Central memory CD8-positive, alpha-beta T cell (primary cell): ENCODE measurements around the gene ATP8B3.

Source experiments
- ATAC-seq: fragments of 150-1000 bp; cut with Tn5 transposase; replicated peaks from 2 replicates; pipeline ENCODE4 v1.10.0; 2022; ENCODE audit warnings: mild to moderate bottlenecking, moderate FRiP score, moderate number of reproducible peaks; ENCODE audit not compliant: poor library complexity, severe bottlenecking; ENCODE audit errors: extremely low read depth
- DNase-seq, 2 donors: peaks; one replicate each; pipeline ENCODE4 v3.0.0; 2021; ENCODE audit warnings: low spot score in 2 of 2
- H3K27ac Mint-ChIP-seq: one replicate; pipeline ENCODE4 v1.8.0; 2022; ENCODE audit warnings: low read depth, mild to moderate bottlenecking, moderate library complexity, mixed read lengths
- H3K27me3 Mint-ChIP-seq: one replicate; pipeline ENCODE4 v1.8.0; 2022; ENCODE audit warnings: mixed read lengths
- H3K36me3 Mint-ChIP-seq: one replicate; pipeline ENCODE4 v1.8.0; 2022; ENCODE audit warnings: mild to moderate bottlenecking, moderate library complexity, mixed read lengths; ENCODE audit not compliant: insufficient read depth
- H3K4me1 Mint-ChIP-seq: one replicate; pipeline ENCODE4 v1.8.0; 2022; ENCODE audit warnings: mixed read lengths
- H3K4me3 Mint-ChIP-seq: one replicate; pipeline ENCODE4 v1.8.0; 2022; ENCODE audit warnings: mild to moderate bottlenecking, moderate library complexity, mixed read lengths
- H3K9me3 Mint-ChIP-seq: one replicate; pipeline ENCODE4 v1.8.0; 2022; ENCODE audit warnings: mixed read lengths

The ATP8B3 gene

DNA sequence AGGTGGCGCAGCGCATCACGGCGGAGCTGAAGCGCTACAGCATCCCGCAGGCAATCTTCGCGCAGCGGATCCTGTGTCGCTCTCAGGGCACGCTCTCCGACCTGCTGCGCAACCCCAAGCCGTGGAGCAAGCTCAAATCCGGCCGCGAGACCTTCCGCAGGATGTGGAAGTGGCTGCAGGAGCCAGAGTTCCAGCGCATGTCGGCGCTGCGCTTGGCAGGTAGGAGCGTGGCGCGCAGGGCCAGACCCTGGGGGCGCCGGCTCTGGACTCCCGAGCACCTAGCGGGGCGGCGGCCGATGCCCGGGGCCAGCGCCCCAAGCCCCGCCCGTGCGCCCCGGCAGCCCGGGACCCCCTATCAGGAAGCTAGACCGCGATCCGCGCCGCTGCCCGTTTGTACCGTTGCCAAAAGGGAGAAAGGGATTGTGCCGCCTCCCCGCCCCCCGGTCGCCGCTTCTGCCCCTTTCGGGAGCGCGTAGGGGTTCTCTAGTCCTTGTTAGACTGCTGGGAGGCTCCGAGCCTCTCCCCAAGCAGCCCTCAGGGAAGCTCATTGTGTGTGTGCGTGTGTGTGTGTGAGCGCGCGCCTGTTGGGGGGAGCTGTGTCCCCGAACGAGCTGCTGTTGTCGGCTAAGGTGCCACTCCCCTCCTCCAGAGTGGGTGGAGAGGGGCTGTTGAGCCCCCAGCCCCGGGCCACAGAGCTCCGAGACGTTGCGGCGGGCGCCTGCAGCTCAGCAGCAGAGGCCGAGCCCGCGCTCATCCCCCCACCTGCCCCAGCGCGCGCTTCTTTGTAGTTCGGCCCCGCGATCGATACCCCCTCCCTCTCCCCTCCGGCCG, 57.2 kb downstream of the ATP8B3 start:
- DNase-seq (no peak), ATAC-seq (no peak)
- peak overlapping the region; percentile 75 for H3K27ac Mint-ChIP-seq
- peaks cover 19% of the 10 kb centered on the region for H3K4me1 Mint-ChIP-seq
- H3K27me3 Mint-ChIP-seq = peaks cover 82% of the 10 kb centered on the region
- peaks cover 22% of the 10 kb centered on the region for H3K36me3 Mint-ChIP-seq
- no peaks in the 10 kb centered on the region for H3K9me3 Mint-ChIP-seq
- peak overlapping the region; percentile 67 for H3K4me3 Mint-ChIP-seq

DNA sequence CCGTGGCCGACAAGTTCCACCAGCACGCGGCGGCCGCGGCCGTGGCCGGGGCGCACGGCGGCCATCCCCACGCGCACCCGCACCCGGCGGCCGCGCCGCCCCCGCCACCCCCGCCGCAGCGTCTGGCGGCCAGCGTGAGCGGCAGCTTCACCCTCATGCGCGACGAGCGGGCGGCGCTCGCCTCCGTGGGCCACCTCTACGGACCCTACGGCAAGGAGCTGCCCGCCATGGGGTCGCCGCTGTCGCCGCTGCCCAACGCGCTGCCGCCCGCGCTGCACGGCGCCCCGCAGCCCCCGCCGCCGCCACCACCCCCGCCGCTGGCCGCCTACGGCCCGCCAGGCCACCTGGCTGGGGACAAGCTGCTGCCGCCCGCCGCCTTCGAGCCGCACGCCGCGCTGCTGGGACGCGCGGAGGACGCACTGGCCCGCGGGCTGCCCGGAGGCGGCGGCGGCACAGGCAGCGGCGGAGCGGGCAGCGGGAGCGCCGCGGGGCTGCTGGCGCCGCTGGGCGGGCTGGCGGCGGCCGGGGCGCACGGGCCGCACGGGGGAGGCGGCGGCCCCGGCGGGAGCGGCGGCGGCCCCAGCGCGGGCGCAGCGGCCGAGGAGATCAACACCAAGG, 57.9 kb downstream of the ATP8B3 start:
- DNase-seq (no peak), ATAC-seq (no peak)
- H3K4me3 Mint-ChIP-seq = peak overlapping the region; percentile 11
- no peak overlapping the region for H3K27ac Mint-ChIP-seq
- H3K36me3 Mint-ChIP-seq = peaks cover 23% of the 10 kb centered on the region
- peaks cover 77% of the 10 kb centered on the region for H3K27me3 Mint-ChIP-seq
- no peaks in the 10 kb centered on the region for H3K9me3 Mint-ChIP-seq
- H3K4me1 Mint-ChIP-seq = peaks cover 19% of the 10 kb centered on the region

DNA sequence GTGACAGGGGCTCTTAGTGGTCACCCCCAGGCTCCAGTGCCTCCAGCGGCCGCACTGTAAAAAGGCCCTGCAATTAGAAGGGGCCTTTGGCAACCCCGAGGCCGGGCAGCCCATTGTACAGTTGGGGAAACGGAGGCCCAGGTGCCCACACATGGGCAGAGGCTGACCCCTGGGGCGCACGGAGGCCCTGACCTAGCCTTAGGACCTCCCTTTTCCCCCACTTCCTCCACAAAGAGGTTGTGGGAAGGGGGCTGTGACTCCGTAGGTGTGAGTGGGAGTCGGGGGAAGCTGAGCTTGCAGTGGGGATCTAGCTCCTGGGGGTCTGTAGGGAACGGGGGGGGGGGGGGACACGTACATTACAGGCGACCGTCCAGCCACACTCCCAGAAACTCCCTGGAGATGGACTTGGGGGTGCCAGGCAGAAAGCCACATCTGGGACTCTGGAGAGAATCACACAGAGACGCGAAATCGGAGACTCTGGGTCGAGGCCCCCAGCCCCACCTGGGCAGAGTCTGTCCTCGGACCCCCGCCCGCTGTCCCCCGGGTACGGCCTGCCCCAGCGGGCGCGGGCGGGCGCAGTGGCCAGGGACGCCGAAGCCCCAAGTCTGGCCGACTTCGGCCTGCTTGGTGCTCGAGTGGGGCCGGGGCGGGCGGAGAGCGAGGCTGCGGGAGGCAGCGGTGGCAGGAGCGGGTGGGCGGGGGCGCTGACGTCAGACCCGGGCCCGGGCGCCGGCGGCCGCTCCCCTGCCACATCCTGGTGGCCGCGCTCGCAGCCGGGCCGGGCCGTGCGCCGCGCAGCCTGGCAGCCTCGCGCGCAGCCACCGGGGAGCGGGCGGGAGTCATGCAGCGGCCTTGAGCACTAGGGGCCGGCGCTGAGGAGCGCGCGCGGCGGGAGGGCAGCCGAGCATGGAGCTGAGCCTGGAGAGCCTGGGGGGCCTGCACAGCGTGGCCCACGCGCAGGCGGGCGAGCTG, 59.0 kb downstream of the ATP8B3 start, which contains the start of gene ONECUT3:
TSS of gene ONECUT3 (plus strand) at position 750 of the 972 bp plus-strand sequence. CDS start at position 907, 157 bp downstream.
- H3K4me3 Mint-ChIP-seq = peak within 1 kb of the TSS; percentile 36
- H3K36me3 Mint-ChIP-seq = peaks cover 23% of the 10 kb centered on the region
- ATAC-seq (no peak), DNase-seq (no peak)
- H3K9me3 Mint-ChIP-seq = no peaks in the 10 kb centered on the region
- peaks cover 70% of the 10 kb centered on the region for H3K27me3 Mint-ChIP-seq
- peaks cover 20% of the 10 kb centered on the region for H3K4me1 Mint-ChIP-seq
- no peak within 1 kb of the TSS for H3K27ac Mint-ChIP-seq

DNA sequence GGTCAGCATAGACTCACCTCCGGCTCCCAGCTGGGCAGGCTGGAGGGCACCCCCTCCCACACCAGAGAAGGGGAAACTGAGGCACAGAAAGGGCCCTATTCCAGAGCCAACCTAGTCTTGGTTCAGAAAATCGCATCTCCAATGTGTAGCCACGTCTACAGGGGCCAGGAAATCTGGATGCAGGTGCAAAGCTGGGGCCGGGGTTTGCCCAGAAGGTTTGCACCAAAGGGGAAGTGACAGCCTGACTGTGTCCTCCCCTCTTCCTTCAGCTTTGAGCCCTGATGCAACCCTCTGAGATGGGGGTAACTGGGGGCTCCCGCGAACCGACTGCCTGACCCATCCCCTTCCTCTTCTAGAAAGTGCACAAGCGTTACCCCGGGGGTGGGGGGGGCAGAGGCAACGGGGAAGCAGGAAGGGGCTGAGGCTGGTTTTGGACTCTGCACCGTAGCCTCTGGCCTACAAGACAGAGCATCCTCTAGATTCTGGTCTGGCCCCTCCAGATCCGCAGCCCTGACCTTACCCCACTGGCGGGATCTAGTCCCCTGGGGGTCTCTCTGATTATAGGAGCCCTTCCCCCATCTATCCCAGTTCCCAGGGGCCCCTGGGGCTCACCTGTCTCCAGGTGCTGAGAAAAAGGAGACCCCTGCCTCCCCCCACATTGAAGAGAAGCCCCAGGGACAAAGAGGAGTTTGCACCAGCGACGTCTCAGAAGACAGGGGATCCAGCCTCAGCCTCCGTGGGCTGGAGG, 59.9 kb downstream of the ATP8B3 start:
- H3K36me3 Mint-ChIP-seq = peaks cover 27% of the 10 kb centered on the region
- DNase-seq (no peak), ATAC-seq (no peak)
- peaks cover 28% of the 10 kb centered on the region for H3K4me1 Mint-ChIP-seq
- H3K27me3 Mint-ChIP-seq = peaks cover 71% of the 10 kb centered on the region
- no peak overlapping the region for H3K4me3 Mint-ChIP-seq
- no peak overlapping the region for H3K27ac Mint-ChIP-seq
- H3K9me3 Mint-ChIP-seq = no peaks in the 10 kb centered on the region

DNA sequence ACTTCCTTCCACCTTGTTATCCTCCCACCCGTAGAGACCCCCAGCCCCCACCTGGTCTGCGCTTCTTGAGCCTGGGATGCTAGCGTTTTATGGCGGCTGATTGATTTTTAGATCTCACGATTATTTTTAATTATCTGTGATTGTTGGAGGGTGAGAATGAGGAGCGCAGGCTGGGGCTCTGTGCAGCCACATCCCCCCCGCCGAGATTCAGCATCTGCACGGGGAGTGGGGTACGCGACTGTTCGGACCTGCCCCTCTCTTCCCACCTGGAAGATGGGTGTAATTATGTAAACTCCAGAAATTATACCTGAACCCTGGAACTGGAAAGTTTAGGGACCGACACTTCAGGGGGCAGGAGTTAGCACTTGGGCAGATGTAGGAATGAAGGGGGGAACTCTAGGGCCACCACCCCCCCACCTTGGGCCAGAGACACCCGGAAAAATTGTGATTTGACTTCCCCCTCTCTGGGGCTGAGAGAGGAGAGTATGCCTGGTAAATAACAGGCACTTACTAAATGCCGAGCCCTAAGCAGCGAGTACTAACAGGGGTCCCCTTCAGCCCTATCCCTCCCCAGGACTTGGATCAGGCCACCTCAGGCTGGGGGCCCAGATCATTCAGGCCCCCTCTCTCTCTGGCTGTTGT, 60.6 kb downstream of the ATP8B3 start:
- Mint-ChIP-seq H3K4me3 (peak overlapping the region; percentile 23), H3K9me3 (no peaks in the 10 kb centered on the region), H3K27ac (no peak overlapping the region), H3K4me1 (peaks cover 23% of the 10 kb centered on the region), H3K27me3 (peaks cover 66% of the 10 kb centered on the region), H3K36me3 (peaks cover 28% of the 10 kb centered on the region)
- ATAC-seq = no peak
- no peak for DNase-seq

DNA sequence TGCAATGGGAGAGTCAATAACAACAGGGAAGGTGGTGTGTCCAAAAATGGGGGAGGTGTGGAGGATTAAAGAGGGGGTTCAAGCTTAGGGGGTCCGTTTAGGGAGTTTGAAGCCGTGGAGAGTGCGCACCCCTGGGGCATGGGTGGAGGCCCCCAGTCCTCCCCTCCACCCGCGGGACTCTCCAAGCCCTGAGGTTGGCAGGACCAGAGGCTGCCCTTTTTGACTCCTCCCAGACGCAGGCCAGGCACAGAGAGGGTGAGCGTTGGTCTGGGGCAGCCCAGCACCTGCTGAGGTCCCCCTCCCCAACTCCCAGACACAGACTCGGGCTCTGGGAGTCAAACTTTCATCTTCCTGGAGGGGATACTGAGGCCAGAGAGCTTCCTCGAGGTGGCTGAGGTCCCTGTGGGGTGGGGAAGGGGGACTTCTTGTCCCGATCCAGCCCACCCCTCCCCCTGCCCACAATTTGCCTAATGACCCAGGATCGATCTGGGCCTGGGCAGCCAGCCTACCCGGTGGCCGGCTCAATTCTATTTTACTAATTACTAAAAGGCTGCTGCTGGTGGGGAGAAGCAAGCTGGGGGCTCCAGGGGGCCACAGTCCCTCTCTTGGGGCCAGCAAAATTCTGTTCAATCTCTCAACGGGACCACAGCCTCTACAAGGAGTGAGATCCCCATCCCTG, 61.6 kb downstream of the ATP8B3 start:
- H3K9me3 Mint-ChIP-seq = no peaks in the 10 kb centered on the region
- H3K4me1 Mint-ChIP-seq = peaks cover 20% of the 10 kb centered on the region
- ATAC-seq = no peak
- H3K27ac Mint-ChIP-seq = no peak overlapping the region
- DNase-seq = no peak
- peak overlapping the region; percentile 27 for H3K4me3 Mint-ChIP-seq
- peaks cover 57% of the 10 kb centered on the region for H3K27me3 Mint-ChIP-seq
- H3K36me3 Mint-ChIP-seq = peaks cover 26% of the 10 kb centered on the region

DNA sequence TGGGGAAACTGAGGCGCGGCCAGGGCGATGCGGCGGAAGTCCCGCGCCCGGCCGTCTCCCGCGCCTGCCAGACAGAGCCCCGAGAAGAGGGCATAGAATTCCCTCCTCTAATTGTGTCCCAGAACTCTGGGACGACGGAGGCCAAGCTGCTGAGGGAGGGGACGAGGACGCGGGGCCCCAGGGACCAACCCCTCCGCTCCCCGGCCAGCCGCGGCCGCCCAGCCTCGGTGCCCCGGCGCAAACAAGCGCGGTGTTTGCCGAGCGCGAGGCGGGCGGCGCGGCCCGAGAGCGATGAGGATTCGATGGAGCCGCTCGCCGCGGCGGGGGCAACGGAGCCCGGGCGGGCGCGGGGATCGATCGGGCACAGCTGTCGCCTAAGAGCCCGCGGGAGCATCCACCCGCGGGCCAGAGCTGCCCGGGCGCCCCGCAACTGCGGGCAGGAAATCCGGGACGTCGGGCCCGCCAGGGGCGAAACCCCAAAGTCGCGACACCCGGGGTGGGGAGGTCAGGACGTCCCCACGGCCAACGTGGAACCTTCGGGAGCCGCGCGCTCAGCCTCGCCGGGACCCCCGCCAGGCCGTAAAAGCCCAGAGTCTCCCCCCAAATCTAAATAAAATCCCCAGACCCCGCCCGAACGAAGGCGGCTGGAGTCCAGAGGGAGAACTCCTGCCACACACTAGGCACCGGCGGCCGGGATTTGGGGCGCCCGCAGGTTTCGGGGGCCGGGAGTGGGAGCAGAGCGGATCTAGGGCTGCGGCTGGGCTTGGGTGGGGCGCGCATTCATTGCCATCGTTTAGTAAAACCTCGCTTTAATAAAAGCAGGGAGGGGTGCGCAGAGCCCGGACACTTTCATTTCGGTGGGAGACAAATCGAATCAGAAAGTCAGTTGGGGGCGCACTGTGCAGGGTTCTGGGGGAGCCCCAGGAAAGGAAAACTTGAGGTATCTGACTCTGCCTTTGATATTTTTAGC, 62.4 kb downstream of the ATP8B3 start:
- Mint-ChIP-seq H3K4me1 (peaks cover 17% of the 10 kb centered on the region), H3K27me3 (peaks cover 56% of the 10 kb centered on the region), H3K9me3 (no peaks in the 10 kb centered on the region), H3K4me3 (peak overlapping the region; percentile 27), H3K27ac (no peak overlapping the region), H3K36me3 (peaks cover 26% of the 10 kb centered on the region)
- DNase-seq (no peak), ATAC-seq (no peak)

DNA sequence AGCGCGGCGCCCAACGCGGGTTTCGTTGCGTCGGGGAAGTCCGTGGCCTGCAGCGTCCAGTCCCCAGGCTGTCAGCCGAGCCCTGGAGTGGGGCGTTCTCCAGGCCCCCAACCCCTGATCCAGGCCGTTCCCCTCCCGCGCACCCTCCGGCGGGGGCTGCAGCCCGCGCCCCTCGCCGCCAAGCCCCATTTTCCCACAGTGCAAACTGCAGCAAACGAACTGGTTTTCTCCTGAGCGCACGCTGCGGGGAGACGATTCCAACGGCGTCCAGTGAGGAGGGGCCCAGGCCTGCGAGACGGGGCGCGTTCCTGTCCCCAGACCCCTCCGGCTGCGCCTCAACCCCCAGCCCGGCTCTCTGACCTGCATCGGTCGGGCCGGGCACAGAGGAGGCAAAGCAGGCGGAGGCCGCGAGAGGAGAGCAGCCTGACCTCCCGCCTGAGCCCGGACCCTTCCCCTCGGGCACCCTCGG, 63.2 kb downstream of the ATP8B3 start:
- Mint-ChIP-seq H3K27ac (no peak overlapping the region), H3K4me1 (peaks cover 17% of the 10 kb centered on the region), H3K27me3 (peaks cover 56% of the 10 kb centered on the region), H3K4me3 (no peak overlapping the region), H3K9me3 (no peaks in the 10 kb centered on the region), H3K36me3 (peaks cover 24% of the 10 kb centered on the region)
- DNase-seq (no peak), ATAC-seq (no peak)

DNA sequence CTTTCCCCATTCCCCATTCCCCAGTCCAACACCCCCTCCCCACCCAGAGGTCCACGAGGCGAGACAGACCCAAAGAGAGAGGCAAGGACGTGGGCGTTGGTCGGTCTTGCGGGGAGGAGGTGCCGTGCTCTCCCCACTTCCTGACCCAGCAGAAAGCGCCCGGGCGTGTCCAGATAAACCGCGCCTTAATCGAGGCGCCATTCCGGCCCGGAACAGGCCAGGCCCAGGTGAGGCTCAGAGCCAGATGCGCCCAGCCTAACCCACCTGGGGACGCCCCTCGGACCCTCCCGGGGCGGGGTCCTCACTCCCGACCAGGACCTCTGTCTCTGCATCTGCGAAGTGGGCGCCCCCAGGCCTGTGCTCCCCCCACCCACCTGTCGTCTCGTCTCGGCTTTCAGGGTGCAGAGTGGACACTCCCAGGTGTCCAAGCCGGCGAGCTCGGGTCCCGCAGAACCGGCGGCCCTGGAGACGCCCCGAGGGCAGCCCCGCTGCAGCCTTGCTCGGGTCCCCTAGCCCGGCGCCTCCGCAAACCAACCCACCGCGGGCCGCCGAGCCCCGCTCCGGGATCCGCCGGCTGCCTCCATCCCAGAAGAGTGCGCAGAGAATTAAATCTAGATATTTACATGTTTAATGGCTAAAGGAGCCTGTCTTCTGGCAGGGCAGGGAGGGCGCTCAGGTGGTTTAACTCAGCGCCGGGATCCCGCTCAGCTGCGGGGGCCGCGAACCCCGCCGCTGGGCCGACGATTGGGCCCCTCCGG, 63.8 kb downstream of the ATP8B3 start:
- Mint-ChIP-seq H3K4me3 (peak overlapping the region; percentile 66), H3K36me3 (peaks cover 24% of the 10 kb centered on the region), H3K27ac (no peak overlapping the region), H3K4me1 (peaks cover 17% of the 10 kb centered on the region), H3K27me3 (peaks cover 56% of the 10 kb centered on the region), H3K9me3 (no peaks in the 10 kb centered on the region)
- ATAC-seq (peak; percentile 24), DNase-seq (no peak)
